Stomach (tissue), 9 donors: ENCODE measurements around the gene KRT76. TPM values are rescaled to one million over a fixed set of nuclear protein-coding genes. Genes with fewer than 3 reads are reported as not detected.

Experiments
- DNase-seq, 2 donors: peaks; one replicate each; pipeline versions ENCODE4 v3.0.0 to v3.0.0-alpha.2; 2013 to 2019
- H3K27ac ChIP-seq, 5 donors: fragments of 200-600 bp in 4 of 5; sonication (generic) in 4 of 5; one replicate each; pipeline ENCODE4 v1.5.1; 2013 to 2019; ENCODE audit warnings: mild to moderate bottlenecking in 1 of 5, moderate library complexity in 1 of 5
- H3K27me3 ChIP-seq, 3 donors: fragments of 200-600 bp; sonication (generic); one replicate each; pipeline ENCODE4 v1.5.1; 2017 to 2019; ENCODE audit warnings: mixed run types in 1 of 3
- H3K36me3 ChIP-seq, 4 donors: fragments of 200-600 bp; sonication (generic); 1 replicate in 3 of 4; 2 replicates in 1 of 4; pipeline ENCODE4 v1.5.1; 2016 to 2019
- H3K4me1 ChIP-seq, 4 donors: fragments of 200-600 bp; sonication (generic); one replicate each; pipeline ENCODE4 v1.5.1; 2016 to 2019
- H3K4me3 ChIP-seq, 4 donors: fragments of 200-600 bp; sonication (generic) in 3 of 4; one replicate each; pipeline ENCODE4 v1.5.1; 2016 to 2019; ENCODE audit warnings: mild to moderate bottlenecking in 1 of 4
- H3K9me3 ChIP-seq, 4 donors: fragments of 200-600 bp; sonication (generic); one replicate each; pipeline ENCODE4 v1.5.1; 2016 to 2019
- EP300 ChIP-seq: sonication (generic); formaldehyde crosslinking; IDR thresholded peaks from one replicate; pipeline ENCODE4 v1.6.1; 2017; ENCODE audit warnings: antibody characterized with exemption
- POLR2A ChIP-seq, 4 donors: fragments of 450-650 bp; IDR thresholded peaks; one replicate each; pipeline ENCODE4 v1.6.1; 2016; ENCODE audit warnings: antibody characterized with exemption in 4 of 4, control low read depth in 2 of 4, mild to moderate bottlenecking in 1 of 4, moderate library complexity in 1 of 4
- POLR2AphosphoS5 ChIP-seq, 3 donors: sonication (generic); formaldehyde crosslinking; IDR thresholded peaks; one replicate each; pipeline ENCODE4 v1.6.1; 2016; ENCODE audit warnings: antibody characterized with exemption in 3 of 3
- WGBS, 5 donors: extraction: QIAGEN DNeasy Blood & Tissue Kit in 3 of 5; methylation state at CpG; one replicate each; pipeline versions ENCODE4 v1.1.5 to v1.1.7; 2013 to 2018; 5-methylcytosine and 5-hydroxymethylcytosine counted together
- intact Hi-C: fragments of 100-400 bp; cut with DNase I; formaldehyde crosslinking; loops from one replicate; pipeline ENCODE4 v1.15.1; 2023; ENCODE audit warnings: low total_unique reads
- polyA plus RNA-seq, 3 donors: library from polyadenylated mRNA; stranded (reverse); fragments of 200-250 nt; gene quantifications; one replicate each; pipeline ENCODE4 v1.2.3, GENCODE V29; 2013
- total RNA-seq, 5 donors: library from RNA; depleted of rRNA; stranded (reverse); fragments of >200 nt; gene quantifications; one replicate each; pipeline versions ENCODE4 v1.1.0 to v1.2.3, GENCODE V29; 2014 to 2016
- TF ChIP-seq, protein P1 (sequence below), 7 experiments: fragments of 450-650 bp in 4 of 7; fragments of 200-600 bp in 3 of 7; sonication (generic) in 3 of 7; IDR thresholded peaks; one replicate each; pipeline ENCODE4 v1.5.1; 2016 to 2019; ENCODE audit warnings: antibody characterized with exemption in 7 of 7, control low read depth in 2 of 7, mild to moderate bottlenecking in 1 of 7
- donor health status: healthy with polysubstance abuse.
- donor health status: Bipolar disorder and iron deficiency.
- donor health status: healthy.

KRT76 gene
- total and polyA plus RNA-seq, 8 donors: not detected

DNA sequence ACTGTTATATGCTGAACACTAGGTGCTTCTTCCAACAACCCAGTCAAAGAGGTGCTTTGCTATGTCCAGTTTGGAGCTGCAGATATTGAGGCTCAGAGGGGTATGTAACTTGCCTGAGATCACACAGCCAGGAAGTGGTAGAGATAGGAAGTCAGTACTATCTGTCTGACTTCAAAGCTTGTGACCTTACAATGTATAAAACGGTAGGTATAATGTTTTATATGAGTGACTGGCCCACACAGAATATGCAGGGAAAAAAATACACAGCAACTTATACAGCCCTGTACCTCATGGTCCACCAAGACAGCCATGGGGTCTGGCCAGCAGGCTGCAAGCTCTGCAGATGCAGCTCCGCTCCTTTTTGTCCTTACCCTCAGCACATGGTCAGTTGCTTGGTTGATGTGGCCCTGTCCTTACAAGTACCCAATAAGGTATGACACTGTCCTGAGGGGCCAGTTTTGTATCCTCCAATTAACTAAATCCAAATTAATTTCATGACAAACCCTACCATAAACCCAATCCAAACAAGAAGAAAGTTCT is 40.6 kb upstream of the KRT76 start:
- no peak for DNase-seq
- no peaks in the 10 kb centered on the region for H3K9me3 ChIP-seq
- H3K27me3 ChIP-seq: peaks cover 0 to 35% (median 8%) of the 10 kb centered on the region in 3 donors
- H3K36me3 ChIP-seq: no peaks in the 10 kb centered on the region
- intact Hi-C loops: no loop called here
- H3K4me3 ChIP-seq: no peak overlapping the region
- 65 to 86% (median 74%) methylated on average over 2 of the region's 2 CpGs for WGBS, 5 donors
- TF ChIP-seq POLR2A (IDR thresholded peaks at IDR 0.05) (no peak), POLR2AphosphoS5 (IDR thresholded peaks at IDR 0.05) (no peak), EP300 (no peak)
- TF ChIP-seq, protein P1, sequence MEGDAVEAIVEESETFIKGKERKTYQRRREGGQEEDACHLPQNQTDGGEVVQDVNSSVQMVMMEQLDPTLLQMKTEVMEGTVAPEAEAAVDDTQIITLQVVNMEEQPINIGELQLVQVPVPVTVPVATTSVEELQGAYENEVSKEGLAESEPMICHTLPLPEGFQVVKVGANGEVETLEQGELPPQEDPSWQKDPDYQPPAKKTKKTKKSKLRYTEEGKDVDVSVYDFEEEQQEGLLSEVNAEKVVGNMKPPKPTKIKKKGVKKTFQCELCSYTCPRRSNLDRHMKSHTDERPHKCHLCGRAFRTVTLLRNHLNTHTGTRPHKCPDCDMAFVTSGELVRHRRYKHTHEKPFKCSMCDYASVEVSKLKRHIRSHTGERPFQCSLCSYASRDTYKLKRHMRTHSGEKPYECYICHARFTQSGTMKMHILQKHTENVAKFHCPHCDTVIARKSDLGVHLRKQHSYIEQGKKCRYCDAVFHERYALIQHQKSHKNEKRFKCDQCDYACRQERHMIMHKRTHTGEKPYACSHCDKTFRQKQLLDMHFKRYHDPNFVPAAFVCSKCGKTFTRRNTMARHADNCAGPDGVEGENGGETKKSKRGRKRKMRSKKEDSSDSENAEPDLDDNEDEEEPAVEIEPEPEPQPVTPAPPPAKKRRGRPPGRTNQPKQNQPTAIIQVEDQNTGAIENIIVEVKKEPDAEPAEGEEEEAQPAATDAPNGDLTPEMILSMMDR (IDR thresholded peaks at IDR 0.05): no peak
- peaks cover 0 to 22% (median 7%) of the 10 kb centered on the region in 4 donors for H3K4me1 ChIP-seq
- no peak overlapping the region for H3K27ac ChIP-seq

DNA sequence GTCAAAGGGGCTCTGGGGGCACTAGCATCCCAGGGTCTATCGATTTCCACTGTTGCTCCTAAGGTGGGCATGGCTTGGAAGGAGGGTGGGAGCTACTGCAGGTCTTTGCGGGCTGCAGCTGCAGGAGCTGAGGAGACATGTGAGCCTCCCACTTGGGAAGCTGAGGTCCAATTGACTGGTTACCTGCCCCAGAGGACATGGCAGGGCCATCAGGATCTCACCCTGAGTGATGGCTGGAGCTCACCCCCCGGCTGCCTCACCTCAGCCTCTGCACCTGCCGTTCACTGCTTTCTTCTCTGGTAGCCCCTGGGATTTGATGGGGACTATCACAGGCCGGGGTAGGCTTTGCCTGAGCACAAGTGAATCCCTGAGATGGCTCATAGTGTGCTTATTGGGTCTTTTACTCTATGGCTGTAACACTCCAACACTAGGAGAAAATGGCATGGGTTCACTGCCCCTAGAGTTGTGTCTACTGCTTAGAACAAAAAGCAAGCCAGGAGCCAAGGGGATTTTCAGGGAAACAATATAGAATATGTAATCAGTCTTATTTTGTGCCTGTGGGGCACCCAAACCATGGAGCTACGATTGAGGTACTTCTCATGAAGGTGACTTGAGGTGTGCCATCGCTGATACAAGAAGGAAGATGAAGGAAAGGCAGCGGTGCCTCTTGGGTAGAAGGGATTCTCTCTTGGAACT is 40.0 kb upstream of the KRT76 start:
- 91 to 95% (median 93%) methylated on average over 8 of the region's 8 CpGs for WGBS, 5 donors
- no peaks in the 10 kb centered on the region for H3K36me3 ChIP-seq
- H3K4me1 ChIP-seq: peaks cover 0 to 16% (median 7%) of the 10 kb centered on the region in 4 donors
- no peak overlapping the region for H3K4me3 ChIP-seq
- no peak for DNase-seq
- H3K27ac ChIP-seq: no peak overlapping the region
- TF ChIP-seq POLR2A (IDR thresholded peaks at IDR 0.05) (no peak), POLR2AphosphoS5 (IDR thresholded peaks at IDR 0.05) (no peak), EP300 (no peak)
- TF ChIP-seq, protein P1 (IDR thresholded peaks at IDR 0.05): no peak
- intact Hi-C loops: no loop called here
- H3K9me3 ChIP-seq: no peaks in the 10 kb centered on the region
- H3K27me3 ChIP-seq: peaks cover 0 to 35% (median 8%) of the 10 kb centered on the region in 3 donors

DNA sequence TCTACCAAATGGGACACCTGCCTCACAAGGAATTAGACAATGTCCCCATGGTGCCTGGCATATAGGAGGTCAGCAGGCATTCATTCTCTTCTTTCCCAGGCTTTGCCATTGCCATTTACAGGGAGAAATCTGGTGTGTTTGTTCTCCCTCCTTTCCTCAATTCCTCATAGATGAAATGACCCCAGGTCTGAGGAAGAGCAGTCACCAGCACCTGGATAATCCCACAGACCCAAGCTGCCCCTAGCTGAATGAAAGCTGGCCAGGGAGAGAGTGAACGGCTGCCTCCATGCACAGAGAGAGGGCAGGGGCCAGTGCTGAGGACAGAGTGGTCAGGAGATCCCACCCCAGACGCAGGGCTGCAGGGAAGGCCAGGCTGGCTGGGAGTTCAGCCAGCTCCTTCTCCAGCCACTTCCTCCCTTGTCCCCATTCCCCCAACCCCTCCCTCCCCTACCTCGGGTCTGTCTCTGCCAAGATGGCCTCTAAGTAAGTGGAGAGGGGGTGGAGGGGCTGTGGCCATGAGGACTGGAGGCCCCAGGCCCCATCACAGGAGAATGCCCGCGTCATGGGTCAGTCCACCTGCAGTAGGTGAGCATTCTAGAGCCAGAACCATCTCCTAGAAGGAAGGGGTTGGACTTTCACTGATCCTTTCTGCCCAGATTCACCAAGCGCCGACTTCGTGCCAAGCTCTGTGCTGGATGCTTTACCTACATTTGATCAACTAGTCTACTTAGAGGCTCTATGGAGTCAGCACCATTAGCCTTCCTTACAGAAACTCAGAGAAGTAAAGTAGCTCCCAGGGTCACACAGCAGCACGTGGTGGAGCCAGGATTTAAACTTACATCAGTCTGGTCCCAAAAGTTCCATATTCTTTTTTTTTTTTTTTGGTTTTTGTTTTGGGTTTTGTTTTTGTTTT is 38.8 kb upstream of the KRT76 start:
- Histone ChIP-seq H3K27ac (no peak overlapping the region), H3K9me3 (no peaks in the 10 kb centered on the region), H3K4me1 (peaks cover 0 to 12% (median 7%) of the 10 kb centered on the region in 4 donors), H3K4me3 (no peak overlapping the region), H3K36me3 (no peaks in the 10 kb centered on the region), H3K27me3 (peaks cover 0 to 35% (median 8%) of the 10 kb centered on the region in 3 donors)
- peak in 1 of 2 donors; percentile 52 for DNase-seq
- intact Hi-C loops: no loop called here
- WGBS, 5 donors: 64 to 73% (median 69%) methylated on average over 8 to 9 of the region's 9 CpGs
- no peak for TF ChIP-seq POLR2A (IDR thresholded peaks at IDR 0.05)
- TF ChIP-seq, protein P1 (IDR thresholded peaks at IDR 0.05): no peak
- no peak for TF ChIP-seq EP300
- no peak for TF ChIP-seq POLR2AphosphoS5 (IDR thresholded peaks at IDR 0.05)

DNA sequence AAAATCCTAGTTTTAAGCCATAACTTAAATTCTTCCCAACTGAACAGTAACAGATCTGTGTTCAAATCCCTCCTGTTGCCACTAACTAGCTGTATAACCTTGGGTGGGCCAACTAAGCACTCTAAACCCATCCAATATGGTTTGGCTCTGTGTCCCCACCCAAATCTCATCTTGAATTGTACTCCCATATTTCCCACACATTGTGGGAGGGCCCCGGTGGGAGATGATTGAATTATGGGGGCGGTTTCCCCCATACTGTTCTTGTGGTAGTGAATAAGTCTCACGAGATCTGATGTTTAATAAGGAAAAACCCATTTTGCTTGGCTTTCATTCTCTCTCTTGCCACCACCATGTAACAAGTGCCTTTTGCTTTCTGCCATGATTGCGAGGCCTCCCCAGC is 38.0 kb upstream of the KRT76 start:
- peaks cover 0 to 31% (median 8%) of the 10 kb centered on the region in 3 donors for H3K27me3 ChIP-seq
- WGBS, 5 donors: 89 to 94% (median 91%) methylated on average over 4 of the region's 4 CpGs
- H3K27ac ChIP-seq: no peak overlapping the region
- intact Hi-C loops: no loop called here
- peaks cover 0 to 12% (median 7%) of the 10 kb centered on the region in 4 donors for H3K4me1 ChIP-seq
- TF ChIP-seq POLR2AphosphoS5 (IDR thresholded peaks at IDR 0.05) (no peak), POLR2A (IDR thresholded peaks at IDR 0.05) (no peak), EP300 (no peak)
- TF ChIP-seq, protein P1 (IDR thresholded peaks at IDR 0.05): no peak
- no peaks in the 10 kb centered on the region for H3K9me3 ChIP-seq
- no peak overlapping the region for H3K4me3 ChIP-seq
- H3K36me3 ChIP-seq: no peaks in the 10 kb centered on the region
- no peak for DNase-seq
